ENCODE measurements around the gene DRAM1.

- no peak for TF ChIP-seq GATA2 (IDR thresholded peaks at IDR 0.05; ENCODE audit: low read depth, low read length)
- TF ChIP-seq GATA3 (IDR thresholded peaks at IDR 0.05; ENCODE audit: low read depth, low read length): no peak
Observed at GRCh38 chr12:101908395-101908794, 31.0 kb downstream of the DRAM1 start.

Measured in SH-SY5Y (cell line).